Neural progenitor cell (in vitro differentiated cells): ENCODE results near the gene ANGPTL7.

Source experiments
- CTCF ChIP-seq: fragments of 200-600 bp; sonication (generic); IDR thresholded peaks from 2 replicates; pipeline ENCODE4 v1.5.1; 2017; ENCODE audit warnings: antibody characterized with exemption, mild to moderate bottlenecking
- EZH2 ChIP-seq: fragments of 200-600 bp; sonication (generic); IDR thresholded peaks from 2 replicates; pipeline ENCODE4 v1.6.1; 2017; ENCODE audit warnings: antibody characterized with exemption, mild to moderate bottlenecking, moderate library complexity
- EZH2phosphoT487 ChIP-seq: fragments of 200-600 bp; sonication (generic); IDR thresholded peaks from 2 replicates; pipeline ENCODE4 v1.6.1; 2017; ENCODE audit warnings: antibody characterized with exemption

GRCh38 chr1:11187494-11187893 is 1.7 kb upstream of the ANGPTL7 start:
- TF ChIP-seq CTCF (no peak), EZH2phosphoT487 (no peak), EZH2 (no peak)
